SK-N-SH treated with all-trans-retinoic acid at 6 μM for 48 hours (cell line): ENCODE results near the gene ZSCAN1.

Source experiments
- CREB5 ChIP-seq: fragments of 250-450 bp; sonication (Bioruptor Pico); IDR thresholded peaks from 2 replicates; pipeline ENCODE4 v1.5.1; 2020; ENCODE audit warnings: low read depth, mild to moderate bottlenecking, moderate library complexity
- CSDC2 ChIP-seq: fragments of 250-450 bp; sonication (Bioruptor Pico); IDR thresholded peaks from 2 replicates; pipeline ENCODE4 v1.5.0; 2020; ENCODE audit warnings: mild to moderate bottlenecking, moderate library complexity
- GLIS3 ChIP-seq: fragments of 250-450 bp; sonication (Bioruptor Pico); IDR thresholded peaks from 2 replicates; pipeline ENCODE4 v1.5.0; 2020; ENCODE audit warnings: mild to moderate bottlenecking, moderate library complexity
- ISL1 ChIP-seq: fragments of 250-450 bp; sonication (Bioruptor Pico); IDR thresholded peaks from 2 replicates; pipeline ENCODE4 v2.1.2; 2022; ENCODE audit warnings: mild to moderate bottlenecking, moderate library complexity
- OSR1 ChIP-seq: fragments of 250-450 bp; sonication (Bioruptor Pico); IDR thresholded peaks from 2 replicates; pipeline ENCODE4 v1.8.0; 2022; ENCODE audit warnings: moderate library complexity, mild to moderate bottlenecking, inconsistent platforms
- RARB ChIP-seq: fragments of 250-450 bp; sonication (Bioruptor Pico); IDR thresholded peaks from 2 replicates; pipeline ENCODE4 v1.8.0; 2021; ENCODE audit warnings: mild to moderate bottlenecking, moderate library complexity
- TCF4 ChIP-seq: fragments of 250-450 bp; sonication (Bioruptor Pico); IDR thresholded peaks from 2 replicates; pipeline ENCODE4 v1.8.0; 2021; ENCODE audit warnings: mild to moderate bottlenecking, moderate library complexity, borderline replicate concordance
- ZC3H10 ChIP-seq: fragments of 250-450 bp; sonication (Bioruptor Pico); IDR thresholded peaks from 2 replicates; pipeline ENCODE4 v1.5.1; 2021; ENCODE audit warnings: mild to moderate bottlenecking, moderate library complexity

- no peak for TF ChIP-seq TCF4 (CRISPR knock-in tag)
- no peak for TF ChIP-seq RARB (CRISPR knock-in tag)
- TF ChIP-seq CREB5 (CRISPR knock-in tag), result no peak
- TF ChIP-seq ISL1 (CRISPR knock-in tag), result no peak
- TF ChIP-seq OSR1, result no peak
- TF ChIP-seq CSDC2 (CRISPR knock-in tag), result no peak
- no peak for TF ChIP-seq GLIS3 (CRISPR knock-in tag)
- no peak for TF ChIP-seq ZC3H10
Observed at GRCh38 chr19:58083021-58083420, 49.2 kb downstream of the ZSCAN1 start.
